HG03469 (cell line): ENCODE results near the gene HAPLN3.
"Not testable (repeated sequence)": the region's sequence is repeated elsewhere in the genome, so short reads cannot be mapped to it uniquely, and the experiment has no call there.

Experiments used
- ATAC-seq: cut with Tn5 transposase; IDR thresholded peaks from one replicate; pipeline ENCODE4 v1.9.1; 2021; ENCODE audit warnings: mild to moderate bottlenecking, moderate library complexity, moderate number of reproducible peaks; ENCODE audit not compliant: unreplicated experiment

The HAPLN3 gene

DNA sequence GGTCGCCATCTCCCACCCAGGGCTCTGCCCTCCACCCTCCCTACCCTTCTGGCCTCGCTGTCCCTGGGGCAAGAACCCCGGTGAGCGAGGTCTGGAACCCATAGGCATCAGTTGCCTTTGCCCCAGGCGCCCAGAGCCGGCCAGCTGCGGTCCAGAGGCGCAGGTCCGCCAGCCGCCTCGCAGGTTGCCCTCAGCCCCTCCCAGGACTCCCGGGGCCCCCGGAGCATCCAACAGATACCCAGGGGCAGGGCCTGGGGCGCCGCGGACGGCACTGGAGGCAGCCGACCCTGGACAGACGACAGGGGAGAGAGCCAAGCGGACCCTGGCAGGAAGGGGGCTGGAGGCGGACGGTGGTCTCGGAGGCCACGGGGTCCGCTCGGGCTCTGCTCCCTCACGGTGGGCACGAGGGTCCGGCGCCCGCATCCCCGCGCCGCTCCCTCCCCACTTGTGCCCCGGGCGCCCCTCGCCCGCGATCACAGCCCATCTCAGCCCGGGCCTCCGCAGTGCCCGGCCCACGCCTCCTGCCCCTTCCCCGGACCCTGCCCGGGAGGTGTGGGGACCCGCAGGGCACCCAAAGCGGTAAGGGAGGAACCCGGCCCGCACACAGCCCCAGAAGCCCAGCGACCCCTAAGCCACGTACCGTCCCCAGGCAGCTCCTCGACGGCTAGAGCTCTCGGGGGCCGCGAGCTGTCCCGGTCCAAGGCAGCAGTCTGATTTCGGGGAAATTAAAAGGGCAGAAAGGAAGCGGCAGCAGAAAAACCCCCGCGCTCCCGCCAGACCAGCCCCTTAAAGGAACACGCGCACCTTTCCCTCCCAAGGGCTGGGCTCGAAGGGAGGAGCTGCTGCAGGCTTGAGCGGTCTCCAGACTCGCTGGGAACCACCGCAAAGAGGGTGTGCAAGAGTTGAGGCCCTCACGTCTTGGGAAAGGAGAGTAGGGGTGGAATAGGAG, at the start of gene HAPLN3:
HAPLN3 (minus strand) TSS at position 726 of the 949 bp plus-strand sequence. CDS start 8,246 bp downstream, outside the sequence.
- no peak for ATAC-seq

DNA sequence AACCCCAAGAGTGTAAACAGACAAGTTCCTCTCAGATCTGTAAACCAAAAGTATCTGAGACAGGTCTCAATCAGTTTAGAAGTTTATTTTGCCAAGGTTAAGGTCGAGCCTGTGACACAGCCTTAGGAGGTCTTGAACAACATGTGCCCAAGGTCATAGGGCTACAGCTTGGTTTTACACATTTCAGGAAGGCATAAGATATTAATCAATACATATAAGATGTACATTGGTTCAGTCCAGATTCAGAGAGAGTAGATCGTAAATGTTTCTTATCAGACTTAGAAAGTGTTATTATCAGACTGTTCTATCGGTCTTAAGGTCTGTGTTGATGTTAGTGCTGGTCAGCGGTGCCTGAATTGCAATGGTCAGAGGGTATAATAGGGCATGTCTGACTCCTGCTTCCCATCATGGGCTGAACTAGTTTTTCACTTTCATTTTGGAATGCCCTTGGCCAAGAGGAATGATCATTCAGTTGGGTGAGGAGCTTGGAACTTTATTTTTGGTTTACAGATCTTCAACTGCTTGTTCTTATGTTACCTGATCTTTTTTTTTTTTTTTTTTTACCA, 44.8 kb upstream of the HAPLN3 start:
- no peak for ATAC-seq

- ATAC-seq, result no peak
These were observed 44.1 kb upstream of the HAPLN3 start for GRCh38 chr15:88939486-88939806.

- no peak for ATAC-seq
These were observed 43.6 kb upstream of the HAPLN3 start for GRCh38 chr15:88938802-88939485.

- ATAC-seq, result not testable (repeated sequence)
These were observed 39.1 kb upstream of the HAPLN3 start for GRCh38 chr15:88934449-88934848.

DNA sequence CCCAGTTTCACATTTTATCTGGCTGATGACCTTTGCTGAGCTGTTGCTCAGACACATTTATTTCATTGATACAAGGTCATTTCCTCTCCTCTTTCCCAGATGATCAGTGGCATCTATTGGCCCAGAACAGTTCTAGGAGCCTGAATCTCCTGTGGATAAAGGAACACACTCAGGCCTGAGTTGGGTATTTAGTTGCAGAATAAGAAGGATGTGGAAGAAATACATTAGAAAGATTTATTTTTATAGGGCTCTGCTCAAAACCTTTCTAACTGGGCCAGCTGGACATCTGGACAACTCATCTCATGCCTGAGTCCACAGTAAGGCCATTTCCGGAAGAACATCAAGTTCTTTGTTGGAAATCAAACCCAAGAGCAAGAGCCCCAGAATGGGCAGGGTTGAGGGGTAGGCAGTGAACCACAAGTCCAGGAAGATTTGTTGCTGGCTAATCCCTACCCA, 37.6 kb upstream of the HAPLN3 start:
- ATAC-seq, result no peak

DNA sequence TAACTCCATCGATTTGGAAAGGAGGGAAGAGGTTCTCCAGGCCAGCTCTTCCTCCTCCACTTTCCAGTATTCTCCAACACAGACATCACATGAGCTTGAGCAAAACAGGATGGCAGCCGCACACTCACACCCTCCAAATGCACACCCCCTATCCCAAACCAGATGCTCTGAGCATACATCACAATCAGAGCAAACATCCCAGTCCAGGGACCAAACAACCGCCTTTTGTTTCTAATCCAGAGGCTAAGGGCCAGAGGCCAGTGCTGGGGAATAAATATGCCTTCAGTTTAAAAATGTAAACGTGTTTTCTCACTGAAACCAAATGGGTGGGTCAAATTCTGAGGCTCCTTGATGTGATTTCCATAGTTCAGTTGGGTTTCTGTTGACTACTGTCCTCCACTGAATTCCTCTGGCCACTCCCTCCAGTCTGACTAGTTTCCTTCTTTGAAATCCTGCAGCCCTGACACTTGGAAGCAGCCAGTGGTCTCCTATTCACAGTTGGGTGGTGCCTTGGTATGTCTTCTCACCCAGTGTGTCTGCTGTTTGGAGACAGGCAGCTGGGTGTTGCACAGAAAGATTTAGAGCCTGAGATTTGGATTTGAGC, 37.0 kb upstream of the HAPLN3 start:
- ATAC-seq, result no peak

- no peak for ATAC-seq
These were observed 35.2 kb upstream of the HAPLN3 start for GRCh38 chr15:88930579-88930978.

GRCh38 chr15:88929358-88930098, 34.2 kb upstream of the HAPLN3 start:
- ATAC-seq, result not testable (repeated sequence)

GRCh38 chr15:88928192-88928591, 32.8 kb upstream of the HAPLN3 start:
- not testable (repeated sequence) for ATAC-seq

- ATAC-seq, result not testable (repeated sequence)
These were observed 30.3 kb upstream of the HAPLN3 start for GRCh38 chr15:88925648-88926047.

GRCh38 chr15:88920892-88921435, 25.6 kb upstream of the HAPLN3 start:
- ATAC-seq, result peak; percentile 95

- ATAC-seq, result no peak
These were observed 25.0 kb upstream of the HAPLN3 start for GRCh38 chr15:88920186-88920891.

- ATAC-seq, result no peak
These were observed 23.4 kb upstream of the HAPLN3 start for GRCh38 chr15:88918738-88919137.

- ATAC-seq, result no peak
These were observed 22.4 kb upstream of the HAPLN3 start for GRCh38 chr15:88917760-88918159.

DNA sequence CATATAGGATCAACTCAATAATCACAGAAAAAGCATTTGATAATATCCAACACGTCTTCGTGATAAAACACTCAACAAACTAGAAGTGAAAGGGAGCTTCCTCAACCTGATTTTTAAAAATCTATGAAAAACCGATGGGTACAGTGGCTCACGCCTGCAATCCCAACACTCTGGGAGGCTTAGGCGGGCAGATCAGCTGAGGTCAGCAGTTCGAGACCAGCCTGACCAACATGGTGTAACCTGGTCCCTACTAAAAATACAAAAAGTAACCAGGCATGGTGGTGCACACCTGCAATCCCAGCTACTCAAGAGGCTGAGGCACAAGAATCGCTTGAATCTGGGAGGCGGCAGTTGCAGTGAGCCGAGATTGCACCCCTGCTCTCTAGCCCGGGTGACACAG, 20.0 kb upstream of the HAPLN3 start:
- ATAC-seq, result no peak

- no peak for ATAC-seq
These were observed 18.5 kb upstream of the HAPLN3 start for GRCh38 chr15:88913850-88914169.

DNA sequence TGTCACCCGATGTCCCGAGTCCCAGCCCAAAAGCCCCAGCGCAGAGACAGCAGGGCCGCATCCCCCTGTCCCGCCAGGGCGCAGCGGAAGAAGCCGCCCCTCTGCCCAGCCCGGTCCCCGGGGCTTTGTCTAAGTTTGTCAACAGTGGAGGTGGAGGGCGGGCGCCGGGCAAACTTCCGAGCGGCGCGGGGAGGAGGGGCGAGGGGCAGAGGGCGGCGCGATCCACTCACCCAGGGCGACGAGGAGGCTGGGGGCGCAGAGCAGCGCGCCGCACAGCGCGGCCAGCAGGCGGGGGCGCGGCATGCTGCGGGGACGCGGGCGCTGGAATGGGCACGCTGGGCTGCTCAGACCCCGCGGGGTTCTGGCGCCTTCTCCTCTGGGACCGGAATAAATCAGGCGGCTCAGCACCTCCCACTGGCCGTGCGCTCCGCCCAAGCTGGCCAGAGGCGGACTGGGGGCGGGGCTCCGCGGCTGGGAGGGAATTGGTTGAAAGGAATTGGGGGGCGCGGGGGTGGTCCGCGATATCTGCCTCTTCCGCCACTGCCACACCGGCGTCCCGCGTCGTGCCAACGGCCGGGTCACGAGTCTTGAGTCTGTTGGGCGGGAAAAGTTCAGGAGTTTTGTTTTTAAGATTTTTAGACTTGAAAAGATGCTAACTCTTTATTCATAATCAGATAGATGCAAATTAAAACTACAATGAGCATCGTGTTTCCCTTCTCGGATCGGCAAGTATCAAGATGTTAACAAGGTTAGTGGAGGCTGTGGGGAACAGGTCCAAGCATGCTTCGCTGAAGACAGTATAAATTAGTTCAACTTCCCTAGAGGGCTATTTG, 17.9 kb upstream of the HAPLN3 start, which contains the start of gene MFGE8:
MFGE8 (minus strand) TSS at position 363 of the 833 bp plus-strand sequence; CDS start at position 303, 60 bp downstream.
- no peak for ATAC-seq

- no peak for ATAC-seq
These were observed 17.2 kb upstream of the HAPLN3 start for GRCh38 chr15:88912500-88912921.
